Mucosa of descending colon (tissue), 3 donors: ENCODE data around the gene DLG2. TPM values are rescaled to one million over a fixed set of nuclear protein-coding genes. Genes with fewer than 3 reads are reported as not detected.

Experiments used
- ATAC-seq: fragments of 200-7000 bp; cut with Tn5 transposase; one replicate; pipeline ENCODE4 v1.9.1; 2020; ENCODE audit warnings: mild to moderate bottlenecking, moderate library complexity
- DNase-seq, 3 donors: peaks; one replicate each; pipeline ENCODE4 v3.0.0-alpha.2; 2020
- H3K36me3 ChIP-seq: fragments of 200-600 bp; one replicate; pipeline ENCODE4 v1.8.0; 2021; ENCODE audit warnings: low read depth, mild to moderate bottlenecking
- H3K4me1 ChIP-seq: fragments of 200-600 bp; one replicate; pipeline ENCODE4 v1.8.0; 2021; ENCODE audit warnings: low read depth, mild to moderate bottlenecking
- H3K4me3 ChIP-seq: fragments of 200-600 bp; one replicate; pipeline ENCODE4 v1.8.0; 2021; ENCODE audit warnings: mild to moderate bottlenecking
- H3K9me3 ChIP-seq: fragments of 200-600 bp; one replicate; pipeline ENCODE4 v1.8.0; 2021; ENCODE audit warnings: mild to moderate bottlenecking
- CTCF ChIP-seq: fragments of 200-600 bp; IDR thresholded peaks from one replicate; pipeline ENCODE4 v1.8.0; 2022; ENCODE audit warnings: antibody characterized with exemption, mild to moderate bottlenecking
- intact Hi-C, 2 donors: fragments of 100-400 bp; cut with DNase I in 1 of 2; cut with micrococcal nuclease in 1 of 2; formaldehyde crosslinking; loops; one replicate each; pipeline versions ENCODE4 v1.11.0 to v1.11.1; 2022; cut with DNase I, micrococcal nuclease
- total RNA-seq, 3 donors: library from RNA; stranded (reverse); fragmentation: NEBNext Ultra II Directional in 2 of 3; extraction: Animal tissue kit (Norgen Biotek cat#: 25700) in 2 of 3; gene quantifications; one replicate each; pipeline versions ENCODE4 v1.2.1 to v1.2.4, GENCODE V29; 2021 to 2023
- donor health status: DM: no; HTN: no; CAD: no; lungs with moderate emphysema.
- donor health status: DM: no; HTN: no; CAD: no.
- donor health status: DM: no; HTN: yes; CAD: no.

DLG2 gene
- total RNA-seq, 3 donors from 2014 or later = 2.1 to 11.1 (median 2.4) TPM

GRCh38 chr11:83574519-83574918 is 2052.6 kb downstream of the DLG2 start:
- intact Hi-C loops = no loop called here
- H3K9me3 ChIP-seq = no peaks in the 10 kb centered on the region
- H3K36me3 ChIP-seq = no peaks in the 10 kb centered on the region
- DNase-seq (no peak), ATAC-seq (no peak)
- no peak for TF ChIP-seq CTCF
- H3K4me1 ChIP-seq = no peaks in the 10 kb centered on the region
- no peak overlapping the region for H3K4me3 ChIP-seq

DNA sequence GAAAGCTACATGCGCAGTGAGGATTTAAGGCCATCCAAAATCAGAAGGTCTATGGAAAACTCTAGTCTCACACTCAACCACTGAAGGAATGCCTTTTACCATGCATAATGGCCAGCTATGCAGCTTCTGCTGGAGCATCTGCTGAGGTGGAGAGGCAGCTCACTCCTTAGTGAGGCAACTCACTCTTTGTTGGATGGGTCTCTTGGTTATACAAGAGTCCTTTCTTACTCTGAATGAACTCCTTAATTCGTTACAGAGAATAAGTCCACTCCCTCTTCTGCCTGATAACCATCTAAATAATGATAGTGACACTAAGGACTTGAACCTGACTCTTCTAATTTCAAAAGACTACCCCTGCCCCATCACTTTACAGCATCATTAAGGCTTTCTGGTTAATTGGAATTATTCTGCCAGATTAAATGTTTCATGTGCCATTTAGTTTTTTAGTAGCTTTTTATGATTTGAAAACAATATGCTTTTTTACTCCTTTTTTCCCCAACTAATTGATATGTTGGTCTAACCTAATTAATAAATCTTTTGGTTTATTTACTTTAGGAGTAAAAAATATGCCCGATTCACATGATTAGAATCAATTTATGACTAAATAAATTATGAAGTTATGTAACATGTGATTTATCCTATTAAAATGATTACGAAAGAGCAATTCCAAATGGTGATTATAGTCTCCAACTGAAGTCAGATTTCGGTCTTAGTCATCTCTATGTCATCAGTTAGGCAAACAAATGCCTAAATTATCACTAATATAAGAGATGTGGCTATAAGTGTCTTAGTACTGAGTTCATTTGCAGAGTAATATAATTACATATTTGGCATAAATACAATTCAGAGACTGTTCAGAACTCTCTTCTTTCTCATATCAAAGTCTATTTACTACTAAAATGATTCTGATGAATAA is 2054.3 kb downstream of the DLG2 start:
- H3K9me3 ChIP-seq = no peaks in the 10 kb centered on the region
- DNase-seq (no peak), ATAC-seq (no peak)
- H3K36me3 ChIP-seq = no peaks in the 10 kb centered on the region
- H3K4me1 ChIP-seq = no peaks in the 10 kb centered on the region
- no peak for TF ChIP-seq CTCF
- intact Hi-C loops = no loop called here
- H3K4me3 ChIP-seq = no peak overlapping the region

GRCh38 chr11:83571302-83571701 is 2055.8 kb downstream of the DLG2 start:
- no peak overlapping the region for H3K4me3 ChIP-seq
- DNase-seq (no peak), ATAC-seq (no peak)
- no peak for TF ChIP-seq CTCF
- no peaks in the 10 kb centered on the region for H3K4me1 ChIP-seq
- intact Hi-C loops = no loop called here
- H3K9me3 ChIP-seq = no peaks in the 10 kb centered on the region
- no peaks in the 10 kb centered on the region for H3K36me3 ChIP-seq

DNA sequence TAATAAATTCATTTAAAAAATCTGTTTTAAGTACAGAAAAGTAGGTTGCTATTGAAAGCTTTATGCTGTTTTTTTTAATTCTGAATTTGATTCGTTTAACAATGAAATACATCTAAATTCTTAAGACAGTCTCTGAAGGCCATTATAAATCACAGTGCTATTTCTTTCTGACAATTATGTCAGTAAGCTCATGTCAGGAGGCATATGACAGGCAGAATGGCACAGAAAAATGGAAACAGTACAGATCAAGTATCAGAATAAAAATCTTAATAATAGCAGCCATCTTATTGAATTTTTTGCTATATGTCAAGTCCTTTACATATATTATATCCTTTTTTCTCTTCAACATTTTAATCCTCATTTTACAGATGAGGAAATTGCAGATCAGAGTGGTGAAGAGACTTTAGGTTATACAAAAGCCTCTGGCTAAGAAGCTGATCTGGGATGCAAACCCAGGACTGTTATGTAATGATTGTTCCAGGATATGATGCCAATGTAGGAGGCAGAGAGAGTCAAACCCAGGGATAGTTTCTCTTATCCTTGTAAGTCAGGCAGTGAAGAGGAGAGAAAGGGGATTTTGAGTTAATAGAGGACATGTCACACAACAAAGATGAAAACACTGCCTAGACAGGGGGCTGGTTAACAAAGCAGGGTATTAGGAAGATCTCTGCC is 2057.9 kb downstream of the DLG2 start:
- no peaks in the 10 kb centered on the region for H3K4me1 ChIP-seq
- H3K4me3 ChIP-seq = no peak overlapping the region
- no peak for TF ChIP-seq CTCF
- H3K9me3 ChIP-seq = no peaks in the 10 kb centered on the region
- intact Hi-C loops = no loop called here
- DNase-seq = no peak
- H3K36me3 ChIP-seq = no peaks in the 10 kb centered on the region
- no peak for ATAC-seq

DNA sequence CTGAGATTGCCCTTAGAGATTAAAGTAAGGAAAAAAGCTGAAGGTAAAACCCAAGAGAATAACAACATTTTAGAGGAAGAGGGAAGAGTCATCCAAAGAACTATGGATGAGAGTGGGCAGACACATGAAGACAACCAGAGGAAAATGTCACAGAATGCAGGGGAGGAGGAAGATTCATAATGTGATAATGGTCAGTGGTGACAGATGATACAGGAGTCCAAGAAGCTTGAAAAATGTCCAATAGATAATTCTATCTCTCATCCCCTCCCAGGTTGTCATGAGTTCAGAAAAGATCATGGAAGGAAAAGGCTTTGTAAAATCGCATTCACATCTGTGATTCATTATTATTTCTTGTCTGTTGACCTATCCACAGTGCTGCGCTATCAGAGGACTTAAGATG is 2058.6 kb downstream of the DLG2 start:
- no peak for DNase-seq
- H3K4me1 ChIP-seq = no peaks in the 10 kb centered on the region
- intact Hi-C loops = no loop called here
- ATAC-seq = no peak
- H3K9me3 ChIP-seq = no peaks in the 10 kb centered on the region
- H3K4me3 ChIP-seq = no peak overlapping the region
- TF ChIP-seq CTCF = no peak
- no peaks in the 10 kb centered on the region for H3K36me3 ChIP-seq
